ENCODE results near the gene SERPINA7. TPM values are rescaled to one million over a fixed set of nuclear protein-coding genes. Genes with fewer than 3 reads are reported as not detected.

Gene SERPINA7
- total RNA-seq, 1 experiment from 2014 or later, result 0.15 TPM

GRCh38 chrX:106050054-106050453 lies 11.5 kb upstream of the SERPINA7 start:
- Histone ChIP-seq H3K27me3 (ENCODE audit: control insufficient read depth, insufficient read depth, low read length) (no peaks in the 10 kb centered on the region), H3K4me1 (ENCODE audit: control insufficient read depth, insufficient read depth, low read length) (no peaks in the 10 kb centered on the region), H3K27ac (ENCODE audit: low read length) (no peak overlapping the region), H3K36me3 (ENCODE audit: control insufficient read depth, insufficient read depth, low read length) (no peaks in the 10 kb centered on the region), H3K4me3 (ENCODE audit: low read depth in 2 of 2, low read length in 2 of 2) (no peak overlapping the region), H3K9me3 (ENCODE audit: control insufficient read depth, insufficient read depth, low read depth, low read length) (no peaks in the 10 kb centered on the region)
- intact Hi-C loops (cut with micrococcal nuclease; ENCODE audit: unreplicated experiment) (no loop called here), in situ Hi-C loops (cut with HindIII; ENCODE audit: low pct_unique_long_range_greater_than_20kb, low sequenced_read_pairs) (no loop called here)
- DNase-seq (ENCODE audit: low read depth, low spot score), result no peak
- CTCF ChIA-PET, result no interaction called here
- TF ChIP-seq SIN3A (IDR thresholded peaks at IDR 0.05; ENCODE audit: borderline replicate concordance, insufficient read depth, low read depth, low read length), result no peak
- no peak for TF ChIP-seq POLR2AphosphoS5 (IDR thresholded peaks at IDR 0.05; ENCODE audit: low read depth, low read length)
- POLR2A ChIA-PET, result no interaction called here
- no TSS peak for BruUV-seq (replicated peaks)
- ATAC-seq, result no peak

- CTCF ChIA-PET, result no interaction called here
- no peak for DNase-seq (ENCODE audit: low read depth, low spot score)
- Histone ChIP-seq H3K36me3 (ENCODE audit: control insufficient read depth, insufficient read depth, low read length) (no peaks in the 10 kb centered on the region; the same call in 1 of the 2 replicates), H3K27ac (ENCODE audit: low read length) (no peak overlapping the region), H3K9me3 (ENCODE audit: control insufficient read depth, insufficient read depth, low read depth, low read length) (no peaks in the 10 kb centered on the region), H3K27me3 (ENCODE audit: control insufficient read depth, insufficient read depth, low read length) (no peaks in the 10 kb centered on the region), H3K4me3 (ENCODE audit: low read depth in 2 of 2, low read length in 2 of 2) (no peak overlapping the region), H3K4me1 (ENCODE audit: control insufficient read depth, insufficient read depth, low read length) (no peaks in the 10 kb centered on the region)
- BruUV-seq (replicated peaks), result no TSS peak
- ATAC-seq, result no peak
- intact Hi-C loops (cut with micrococcal nuclease; ENCODE audit: unreplicated experiment), result no loop called here
- POLR2A ChIA-PET, result no interaction called here
- TF ChIP-seq SIN3A (IDR thresholded peaks at IDR 0.05; ENCODE audit: borderline replicate concordance, insufficient read depth, low read depth, low read length) (no peak), TCF7L2 (IDR thresholded peaks at IDR 0.05; ENCODE audit: low read depth, low read length) (no peak), POLR2AphosphoS5 (IDR thresholded peaks at IDR 0.05; ENCODE audit: low read depth, low read length) (no peak)
- TF ChIP-seq, protein P1, sequence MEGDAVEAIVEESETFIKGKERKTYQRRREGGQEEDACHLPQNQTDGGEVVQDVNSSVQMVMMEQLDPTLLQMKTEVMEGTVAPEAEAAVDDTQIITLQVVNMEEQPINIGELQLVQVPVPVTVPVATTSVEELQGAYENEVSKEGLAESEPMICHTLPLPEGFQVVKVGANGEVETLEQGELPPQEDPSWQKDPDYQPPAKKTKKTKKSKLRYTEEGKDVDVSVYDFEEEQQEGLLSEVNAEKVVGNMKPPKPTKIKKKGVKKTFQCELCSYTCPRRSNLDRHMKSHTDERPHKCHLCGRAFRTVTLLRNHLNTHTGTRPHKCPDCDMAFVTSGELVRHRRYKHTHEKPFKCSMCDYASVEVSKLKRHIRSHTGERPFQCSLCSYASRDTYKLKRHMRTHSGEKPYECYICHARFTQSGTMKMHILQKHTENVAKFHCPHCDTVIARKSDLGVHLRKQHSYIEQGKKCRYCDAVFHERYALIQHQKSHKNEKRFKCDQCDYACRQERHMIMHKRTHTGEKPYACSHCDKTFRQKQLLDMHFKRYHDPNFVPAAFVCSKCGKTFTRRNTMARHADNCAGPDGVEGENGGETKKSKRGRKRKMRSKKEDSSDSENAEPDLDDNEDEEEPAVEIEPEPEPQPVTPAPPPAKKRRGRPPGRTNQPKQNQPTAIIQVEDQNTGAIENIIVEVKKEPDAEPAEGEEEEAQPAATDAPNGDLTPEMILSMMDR (IDR thresholded peaks at IDR 0.05), result no peak
- TF ChIP-seq, protein P2, sequence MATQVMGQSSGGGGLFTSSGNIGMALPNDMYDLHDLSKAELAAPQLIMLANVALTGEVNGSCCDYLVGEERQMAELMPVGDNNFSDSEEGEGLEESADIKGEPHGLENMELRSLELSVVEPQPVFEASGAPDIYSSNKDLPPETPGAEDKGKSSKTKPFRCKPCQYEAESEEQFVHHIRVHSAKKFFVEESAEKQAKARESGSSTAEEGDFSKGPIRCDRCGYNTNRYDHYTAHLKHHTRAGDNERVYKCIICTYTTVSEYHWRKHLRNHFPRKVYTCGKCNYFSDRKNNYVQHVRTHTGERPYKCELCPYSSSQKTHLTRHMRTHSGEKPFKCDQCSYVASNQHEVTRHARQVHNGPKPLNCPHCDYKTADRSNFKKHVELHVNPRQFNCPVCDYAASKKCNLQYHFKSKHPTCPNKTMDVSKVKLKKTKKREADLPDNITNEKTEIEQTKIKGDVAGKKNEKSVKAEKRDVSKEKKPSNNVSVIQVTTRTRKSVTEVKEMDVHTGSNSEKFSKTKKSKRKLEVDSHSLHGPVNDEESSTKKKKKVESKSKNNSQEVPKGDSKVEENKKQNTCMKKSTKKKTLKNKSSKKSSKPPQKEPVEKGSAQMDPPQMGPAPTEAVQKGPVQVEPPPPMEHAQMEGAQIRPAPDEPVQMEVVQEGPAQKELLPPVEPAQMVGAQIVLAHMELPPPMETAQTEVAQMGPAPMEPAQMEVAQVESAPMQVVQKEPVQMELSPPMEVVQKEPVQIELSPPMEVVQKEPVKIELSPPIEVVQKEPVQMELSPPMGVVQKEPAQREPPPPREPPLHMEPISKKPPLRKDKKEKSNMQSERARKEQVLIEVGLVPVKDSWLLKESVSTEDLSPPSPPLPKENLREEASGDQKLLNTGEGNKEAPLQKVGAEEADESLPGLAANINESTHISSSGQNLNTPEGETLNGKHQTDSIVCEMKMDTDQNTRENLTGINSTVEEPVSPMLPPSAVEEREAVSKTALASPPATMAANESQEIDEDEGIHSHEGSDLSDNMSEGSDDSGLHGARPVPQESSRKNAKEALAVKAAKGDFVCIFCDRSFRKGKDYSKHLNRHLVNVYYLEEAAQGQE (IDR thresholded peaks at IDR 0.05; ENCODE audit: insufficient read depth in 1 of 2, low read depth in 2 of 2, low read length in 1 of 2), result no peak
- in situ Hi-C loops (cut with HindIII; ENCODE audit: low pct_unique_long_range_greater_than_20kb, low sequenced_read_pairs), result no loop called here
Observed at GRCh38 chrX:106042296-106042695, 3.8 kb upstream of the SERPINA7 start.

- DNase-seq (ENCODE audit: low read depth, low spot score) (no peak), ATAC-seq (no peak)
- Histone ChIP-seq H3K4me1 (ENCODE audit: control insufficient read depth, insufficient read depth, low read length) (no peaks in the 10 kb centered on the region), H3K36me3 (ENCODE audit: control insufficient read depth, insufficient read depth, low read length) (no peaks in the 10 kb centered on the region; the same call in 1 of the 2 replicates), H3K4me3 (ENCODE audit: low read depth in 2 of 2, low read length in 2 of 2) (no peak overlapping the region), H3K27me3 (ENCODE audit: control insufficient read depth, insufficient read depth, low read length) (no peaks in the 10 kb centered on the region), H3K27ac (ENCODE audit: low read length) (no peak overlapping the region), H3K9me3 (ENCODE audit: control insufficient read depth, insufficient read depth, low read depth, low read length) (no peaks in the 10 kb centered on the region)
- CTCF ChIA-PET, result no interaction called here
- intact Hi-C loops (cut with micrococcal nuclease; ENCODE audit: unreplicated experiment) (no loop called here), in situ Hi-C loops (cut with HindIII; ENCODE audit: low pct_unique_long_range_greater_than_20kb, low sequenced_read_pairs) (no loop called here)
- POLR2A ChIA-PET, result no interaction called here
- TF ChIP-seq SIN3A (IDR thresholded peaks at IDR 0.05; ENCODE audit: borderline replicate concordance, insufficient read depth, low read depth, low read length), result no peak
- no peak for TF ChIP-seq TCF7L2 (IDR thresholded peaks at IDR 0.05; ENCODE audit: low read depth, low read length)
- TF ChIP-seq POLR2AphosphoS5 (IDR thresholded peaks at IDR 0.05; ENCODE audit: low read depth, low read length), result no peak
- TF ChIP-seq, protein P2 (IDR thresholded peaks at IDR 0.05; ENCODE audit: insufficient read depth in 1 of 2, low read depth in 2 of 2, low read length in 1 of 2), result no peak
- TF ChIP-seq, protein P1 (IDR thresholded peaks at IDR 0.05), result no peak
- no TSS peak for BruUV-seq (replicated peaks)
Observed at GRCh38 chrX:106040861-106041260, 2.3 kb upstream of the SERPINA7 start.
